ENCODE results near the gene DYNLT3.

- TF ChIP-seq, protein P1, sequence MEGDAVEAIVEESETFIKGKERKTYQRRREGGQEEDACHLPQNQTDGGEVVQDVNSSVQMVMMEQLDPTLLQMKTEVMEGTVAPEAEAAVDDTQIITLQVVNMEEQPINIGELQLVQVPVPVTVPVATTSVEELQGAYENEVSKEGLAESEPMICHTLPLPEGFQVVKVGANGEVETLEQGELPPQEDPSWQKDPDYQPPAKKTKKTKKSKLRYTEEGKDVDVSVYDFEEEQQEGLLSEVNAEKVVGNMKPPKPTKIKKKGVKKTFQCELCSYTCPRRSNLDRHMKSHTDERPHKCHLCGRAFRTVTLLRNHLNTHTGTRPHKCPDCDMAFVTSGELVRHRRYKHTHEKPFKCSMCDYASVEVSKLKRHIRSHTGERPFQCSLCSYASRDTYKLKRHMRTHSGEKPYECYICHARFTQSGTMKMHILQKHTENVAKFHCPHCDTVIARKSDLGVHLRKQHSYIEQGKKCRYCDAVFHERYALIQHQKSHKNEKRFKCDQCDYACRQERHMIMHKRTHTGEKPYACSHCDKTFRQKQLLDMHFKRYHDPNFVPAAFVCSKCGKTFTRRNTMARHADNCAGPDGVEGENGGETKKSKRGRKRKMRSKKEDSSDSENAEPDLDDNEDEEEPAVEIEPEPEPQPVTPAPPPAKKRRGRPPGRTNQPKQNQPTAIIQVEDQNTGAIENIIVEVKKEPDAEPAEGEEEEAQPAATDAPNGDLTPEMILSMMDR (IDR thresholded peaks at IDR 0.05), result no peak
- TF ChIP-seq POLR2AphosphoS5 (IDR thresholded peaks at IDR 0.05; ENCODE audit: low read depth, low read length) (no peak), SIN3A (IDR thresholded peaks at IDR 0.05; ENCODE audit: borderline replicate concordance, insufficient read depth, low read depth, low read length) (no peak)
Measured at GRCh38 chrX:37829721-37830120, 17.6 kb downstream of the DYNLT3 start.

Data from Panc1 (cell line).